Activated CD8-positive, alpha-beta memory T cell treated with anti-CD3 and anti-CD28 coated beads, Interleukin-2, amount 50 U/mL, for 48 hours (primary cell): ENCODE data around the gene SLC17A4.

ENCODE experiments used
- DNase-seq: peaks from one replicate; pipeline ENCODE4 v3.0.0-alpha.2; 2020

SLC17A4 gene

DNA sequence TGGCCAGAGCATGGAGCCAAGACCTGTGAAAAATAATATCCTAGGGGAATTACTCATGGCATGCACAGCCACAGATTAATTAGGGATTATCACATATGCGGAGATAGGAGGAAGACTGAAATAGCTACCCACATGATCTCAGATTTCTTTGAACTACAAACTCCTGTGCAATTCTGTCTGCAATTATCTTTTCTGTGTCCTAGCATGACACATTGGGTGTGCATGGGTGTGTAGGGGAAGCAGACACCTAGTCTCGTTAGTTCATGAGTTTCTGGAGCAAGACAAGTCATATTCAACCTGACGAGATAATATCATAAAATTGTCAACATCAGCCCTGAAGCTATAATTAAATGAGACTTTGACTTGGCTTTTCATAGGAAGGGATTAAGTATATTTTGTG, 3.6 kb upstream of the SLC17A4 start:
- no peak for DNase-seq

DNA sequence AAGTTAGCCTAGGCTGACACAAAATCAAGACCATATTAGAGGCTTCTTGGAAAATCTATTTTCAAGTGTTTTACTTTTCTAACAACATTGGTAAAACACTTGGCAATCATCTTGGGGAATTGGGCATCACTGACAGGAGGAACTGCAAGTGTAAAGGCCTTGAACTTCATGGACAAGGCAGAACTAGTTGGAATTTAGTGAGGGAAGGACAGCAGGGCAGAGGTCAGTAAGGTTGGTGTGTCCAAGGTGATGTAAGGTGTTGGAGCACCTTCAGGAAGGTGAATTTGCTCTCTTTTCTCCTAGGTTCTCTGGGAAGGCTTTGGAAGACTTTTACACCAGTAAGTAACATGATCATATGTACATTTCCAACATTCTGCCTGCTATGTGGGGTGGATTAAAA, 1.5 kb upstream of the SLC17A4 start:
- DNase-seq, result no peak

DNA sequence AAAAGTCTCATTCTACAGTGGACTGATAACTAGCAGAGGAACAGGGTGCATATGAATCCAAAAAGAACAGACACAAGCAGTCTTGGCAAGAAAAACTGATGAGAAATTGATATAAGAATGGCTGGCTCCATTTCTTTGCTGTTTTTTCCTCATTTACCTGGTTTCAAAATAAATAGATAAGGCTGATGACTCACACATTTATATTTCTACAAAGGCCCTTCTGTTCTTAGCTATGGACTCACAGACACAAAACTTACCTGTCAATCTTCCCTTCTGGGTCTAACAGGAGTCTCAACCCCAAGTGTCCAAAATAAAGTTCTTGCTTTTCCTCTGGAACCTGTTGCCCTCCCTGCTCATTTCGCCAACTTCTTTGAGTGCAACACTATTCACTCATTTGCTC, 941 bp downstream of the SLC17A4 start:
- DNase-seq, result no peak

- no peak for DNase-seq
Measured at GRCh38 chr6:25756382-25757363, 2.1 kb downstream of the SLC17A4 start.

- DNase-seq, result no peak
Measured at GRCh38 chr6:25757936-25758642, 3.5 kb downstream of the SLC17A4 start.

GRCh38 chr6:25764611-25765010, 10.1 kb downstream of the SLC17A4 start:
- no peak for DNase-seq

- no peak for DNase-seq
Measured at GRCh38 chr6:25768566-25768965, 14.0 kb downstream of the SLC17A4 start.

DNA sequence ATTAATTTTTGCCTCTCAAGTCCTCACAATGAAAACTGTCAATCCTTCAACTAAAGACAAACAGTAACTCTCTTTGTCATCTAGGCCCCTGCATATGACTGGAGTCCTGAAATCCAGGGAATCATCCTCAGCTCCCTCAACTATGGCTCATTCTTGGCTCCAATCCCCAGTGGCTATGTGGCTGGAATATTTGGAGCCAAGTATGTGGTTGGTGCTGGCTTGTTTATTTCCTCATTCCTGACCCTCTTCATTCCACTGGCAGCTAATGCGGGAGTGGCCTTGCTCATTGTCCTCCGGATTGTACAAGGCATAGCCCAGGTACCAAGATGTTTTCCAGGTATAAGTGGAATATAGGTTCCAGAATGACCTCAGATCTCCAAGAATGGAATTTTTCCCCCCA, 15.4 kb downstream of the SLC17A4 start:
- DNase-seq, result no peak

- DNase-seq, result no peak
Measured at GRCh38 chr6:25774120-25774715, 19.7 kb downstream of the SLC17A4 start.

- DNase-seq, result no peak
Measured at GRCh38 chr6:25777031-25777430, 22.5 kb downstream of the SLC17A4 start.

DNA sequence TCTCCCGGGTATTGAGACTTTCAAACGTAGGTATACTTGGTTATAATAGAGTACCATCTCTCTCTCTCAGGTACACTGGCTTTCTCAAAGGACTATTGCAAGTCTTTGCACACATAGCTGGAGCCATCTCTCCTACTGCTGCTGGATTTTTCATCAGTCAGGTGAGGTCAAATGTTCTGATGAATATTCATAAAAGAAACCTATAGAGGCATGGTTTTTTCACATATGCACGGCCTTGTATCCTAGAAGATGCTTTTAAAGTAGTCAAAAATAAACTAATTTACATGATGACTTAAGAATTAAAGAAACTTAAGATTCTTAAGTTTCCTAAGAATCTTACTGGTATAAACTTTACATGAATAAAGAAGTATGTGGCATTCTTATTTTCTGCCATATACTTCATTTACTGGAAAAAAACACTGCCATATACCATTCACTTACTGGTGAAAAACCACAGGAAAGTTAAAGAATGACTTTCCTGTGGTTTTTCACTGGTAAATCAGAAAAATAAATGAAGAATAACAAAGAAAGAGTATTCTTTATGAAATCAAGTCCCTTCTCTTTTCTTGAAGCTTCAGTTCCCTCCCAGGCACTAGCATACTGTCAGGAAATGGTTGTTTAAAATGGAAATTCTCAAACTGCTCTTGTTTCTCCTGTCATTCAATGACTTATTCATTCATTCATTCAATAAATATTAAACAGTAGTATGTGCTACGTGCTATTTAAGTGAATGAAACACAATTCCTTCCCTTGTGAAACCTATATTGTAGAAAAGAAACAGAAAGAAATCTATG, 23.5 kb downstream of the SLC17A4 start:
- DNase-seq, result no peak

DNA sequence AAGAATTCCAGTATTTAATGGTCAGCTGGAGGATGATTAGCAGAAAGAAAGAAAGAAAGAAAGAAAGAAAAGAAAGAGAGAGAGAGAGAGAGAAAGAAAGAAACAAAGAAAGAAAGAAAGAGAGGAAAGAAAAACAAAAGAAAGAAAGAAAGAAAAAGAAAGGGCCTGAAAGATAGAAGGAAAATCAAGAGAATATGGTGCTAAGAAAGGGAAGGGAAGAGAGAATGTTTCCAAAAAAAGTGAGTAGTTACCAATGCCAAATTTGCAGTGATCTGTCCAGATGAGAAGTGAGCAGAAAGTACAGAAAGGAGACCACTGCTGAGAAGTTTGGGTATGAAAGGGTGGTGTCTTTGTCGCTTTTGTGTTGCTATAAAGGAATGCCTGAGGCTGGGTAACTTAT, 26.6 kb downstream of the SLC17A4 start:
- DNase-seq, result no peak

GRCh38 chr6:25787428-25787827, 32.9 kb downstream of the SLC17A4 start:
- no peak for DNase-seq

- DNase-seq, result no peak
Measured at GRCh38 chr6:25788305-25788922, 33.9 kb downstream of the SLC17A4 start.

- DNase-seq, result no peak
Measured at GRCh38 chr6:25789475-25789874, 34.9 kb downstream of the SLC17A4 start.

DNA sequence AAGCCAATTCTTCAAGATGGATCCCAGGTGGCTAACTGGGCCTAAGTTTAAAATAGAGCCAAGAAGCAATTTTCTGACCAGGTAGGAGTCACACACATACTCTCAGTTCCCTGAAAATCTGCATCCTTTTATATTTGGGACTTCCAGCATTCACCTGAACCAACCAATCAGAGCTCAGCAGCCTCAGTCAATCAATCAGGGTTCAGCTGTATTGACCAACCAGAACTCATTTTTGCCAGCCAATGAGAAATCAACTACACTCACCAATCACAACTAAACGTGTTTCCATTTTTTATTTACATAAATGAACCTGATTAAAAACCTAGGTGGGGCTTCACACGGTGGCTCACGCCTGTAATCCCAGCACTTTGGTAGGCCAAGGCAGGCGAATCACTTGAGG, 37.5 kb downstream of the SLC17A4 start:
- DNase-seq, result no peak

GRCh38 chr6:25793970-25794369, 39.4 kb downstream of the SLC17A4 start:
- no peak for DNase-seq

- no peak for DNase-seq
Measured at GRCh38 chr6:25794784-25795183, 40.2 kb downstream of the SLC17A4 start.

DNA sequence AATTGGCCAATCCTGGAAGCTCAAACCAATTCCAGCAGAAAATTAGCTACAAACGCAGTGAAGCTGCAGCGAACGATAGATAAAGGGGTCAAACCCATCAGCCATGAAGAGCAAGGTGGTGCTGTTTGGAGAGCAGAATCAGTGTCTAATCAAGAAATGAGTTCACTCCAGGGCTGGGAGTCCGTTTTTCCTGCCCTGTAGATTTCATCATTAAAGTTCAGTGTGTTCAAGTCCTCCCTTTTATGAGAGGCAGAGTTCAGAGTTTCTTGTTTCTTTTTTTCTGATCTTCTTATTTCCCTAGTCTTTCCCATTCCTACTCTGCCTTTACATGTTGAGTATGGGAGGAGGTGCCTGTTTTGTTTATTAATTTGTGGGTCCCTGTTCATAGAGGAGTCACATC, 46.9 kb downstream of the SLC17A4 start:
- DNase-seq, result no peak

- no peak for DNase-seq
Measured at GRCh38 chr6:25804804-25805203, 50.3 kb downstream of the SLC17A4 start.

DNA sequence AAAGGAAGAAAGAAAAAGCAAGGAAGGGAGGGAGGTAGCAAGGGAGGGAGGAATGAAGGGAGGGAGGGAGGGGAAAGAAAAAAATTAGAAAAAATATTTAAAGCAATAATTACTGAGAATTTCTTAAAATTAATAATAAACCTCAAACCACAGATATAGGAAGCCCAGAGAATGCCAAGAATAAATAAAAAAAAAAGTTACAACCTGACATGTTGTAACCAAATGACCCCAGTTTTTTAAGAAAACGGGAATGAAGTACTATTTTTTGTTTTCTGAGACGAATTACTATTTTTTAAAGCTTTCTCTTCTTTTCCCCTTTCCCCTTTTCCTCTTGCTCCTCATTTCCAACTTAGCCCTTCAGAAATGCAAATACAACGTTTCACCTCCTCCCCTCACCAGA, 60.7 kb downstream of the SLC17A4 start:
- no peak for DNase-seq

- no peak for DNase-seq
Measured at GRCh38 chr6:25816252-25816651, 61.7 kb downstream of the SLC17A4 start.
